ENCODE data around the gene SEMA3F. TPM values are rescaled to one million over a fixed set of nuclear protein-coding genes. Genes with fewer than 3 reads are reported as not detected.

The SEMA3F gene
- total and polyA plus RNA-seq, 4 donors, result 0.60 to 4.8 (median 2.1) TPM

DNA sequence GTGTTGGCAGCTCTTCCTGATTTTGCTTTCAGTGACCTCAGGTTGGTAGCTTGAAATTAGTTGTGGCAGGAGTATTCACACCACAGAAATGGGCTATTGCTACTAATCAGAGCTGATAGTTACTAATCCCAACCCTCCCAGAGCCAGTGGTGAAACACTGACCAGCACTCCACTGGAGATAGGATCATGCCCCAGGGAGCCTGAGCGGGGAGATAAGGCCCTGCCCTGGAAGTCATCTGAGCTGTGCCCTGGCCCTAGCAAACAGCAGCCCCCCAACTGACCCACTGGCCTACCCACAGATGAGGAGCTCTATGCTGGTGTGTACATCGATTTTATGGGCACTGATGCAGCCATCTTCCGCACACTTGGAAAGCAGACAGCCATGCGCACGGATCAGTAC, 26.9 kb downstream of the SEMA3F start:
- Histone ChIP-seq H3K9ac (ENCODE audit: low read depth in 1 of 2, low read length in 2 of 2) (no peak overlapping the region), H3K4me1 (ENCODE audit: control insufficient read depth in 4 of 4, insufficient read depth in 4 of 4, low read length in 3 of 4) (peaks cover 1 to 30% (median 18%) of the 10 kb centered on the region in 4 donors), H3K27me3 (ENCODE audit: control insufficient read depth in 4 of 4, insufficient read depth in 4 of 4, low read length in 3 of 4) (no peaks in the 10 kb centered on the region), H3K9me3 (ENCODE audit: control insufficient read depth in 4 of 4, low read length in 3 of 4) (no peaks in the 10 kb centered on the region), H3K36me3 (ENCODE audit: control insufficient read depth in 4 of 4, insufficient read depth in 3 of 4, low read depth in 1 of 4, low read length in 3 of 4) (no peaks in the 10 kb centered on the region), H3K4me3 (ENCODE audit: low read depth in 1 of 3, low read length in 3 of 3) (no peak overlapping the region), H3K27ac (ENCODE audit: low read depth in 1 of 2, low read length in 2 of 2) (no peak overlapping the region)
- WGBS, result 97% methylated on average over 5 of the region's 5 CpGs
- TF ChIP-seq HNF4G (IDR thresholded peaks at IDR 0.05), result no peak
- no peak for DNase-seq (ENCODE audit: low spot score)

DNA sequence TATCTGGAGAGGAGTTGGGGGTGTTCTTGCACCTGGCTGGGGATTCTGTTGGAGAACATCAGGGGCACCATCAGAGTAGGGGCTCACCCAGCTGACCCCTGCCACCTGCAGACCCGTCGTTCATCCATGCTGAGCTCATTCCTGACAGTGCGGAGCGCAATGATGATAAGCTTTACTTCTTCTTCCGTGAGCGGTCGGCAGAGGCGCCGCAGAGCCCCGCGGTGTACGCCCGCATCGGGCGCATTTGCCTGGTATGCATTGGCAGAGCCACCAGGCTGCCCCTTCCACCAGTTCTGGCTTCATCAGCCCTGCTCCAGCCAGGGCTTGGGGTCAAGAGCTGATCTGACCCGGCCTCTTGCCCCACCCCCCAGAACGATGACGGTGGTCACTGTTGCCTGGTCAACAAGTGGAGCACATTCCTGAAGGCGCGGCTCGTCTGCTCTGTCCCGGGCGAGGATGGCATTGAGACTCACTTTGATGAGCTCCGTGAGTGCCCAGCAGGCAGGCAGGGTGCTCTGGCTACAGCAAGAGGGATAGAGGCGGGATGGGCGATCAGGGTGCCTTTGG, 27.5 kb downstream of the SEMA3F start:
- no peaks in the 10 kb centered on the region for H3K27me3 ChIP-seq (ENCODE audit: control insufficient read depth in 4 of 4, insufficient read depth in 4 of 4, low read length in 3 of 4)
- no peak overlapping the region for H3K9ac ChIP-seq (ENCODE audit: low read depth in 1 of 2, low read length in 2 of 2)
- no peak overlapping the region for H3K27ac ChIP-seq (ENCODE audit: low read depth in 1 of 2, low read length in 2 of 2)
- no peak overlapping the region for H3K4me3 ChIP-seq (ENCODE audit: low read depth in 1 of 3, low read length in 3 of 3)
- no peak for DNase-seq (ENCODE audit: low spot score)
- WGBS, result 82% methylated on average over 26 of the region's 26 CpGs
- peaks cover 1 to 24% (median 14%) of the 10 kb centered on the region in 4 donors for H3K4me1 ChIP-seq (ENCODE audit: control insufficient read depth in 4 of 4, insufficient read depth in 4 of 4, low read length in 3 of 4)
- H3K9me3 ChIP-seq (ENCODE audit: control insufficient read depth in 4 of 4, low read length in 3 of 4), result no peaks in the 10 kb centered on the region
- H3K36me3 ChIP-seq (ENCODE audit: control insufficient read depth in 4 of 4, insufficient read depth in 3 of 4, low read depth in 1 of 4, low read length in 3 of 4), result no peaks in the 10 kb centered on the region
- TF ChIP-seq HNF4G (IDR thresholded peaks at IDR 0.05) (no peak), NR2F2 (IDR thresholded peaks at IDR 0.05) (no peak), FOXA2 (IDR thresholded peaks at IDR 0.05) (no peak), TAF1 (conservative IDR thresholded peaks at IDR 0.05) (no peak), RXRA (IDR thresholded peaks at IDR 0.05) (no peak), FOXA1 (IDR thresholded peaks at IDR 0.05) (no peak), EGR1 (IDR thresholded peaks at IDR 0.05; ENCODE audit: low read depth in 2 of 2) (no peak), ATF3 (IDR thresholded peaks at IDR 0.05) (no peak)
- TF ChIP-seq, protein P1, sequence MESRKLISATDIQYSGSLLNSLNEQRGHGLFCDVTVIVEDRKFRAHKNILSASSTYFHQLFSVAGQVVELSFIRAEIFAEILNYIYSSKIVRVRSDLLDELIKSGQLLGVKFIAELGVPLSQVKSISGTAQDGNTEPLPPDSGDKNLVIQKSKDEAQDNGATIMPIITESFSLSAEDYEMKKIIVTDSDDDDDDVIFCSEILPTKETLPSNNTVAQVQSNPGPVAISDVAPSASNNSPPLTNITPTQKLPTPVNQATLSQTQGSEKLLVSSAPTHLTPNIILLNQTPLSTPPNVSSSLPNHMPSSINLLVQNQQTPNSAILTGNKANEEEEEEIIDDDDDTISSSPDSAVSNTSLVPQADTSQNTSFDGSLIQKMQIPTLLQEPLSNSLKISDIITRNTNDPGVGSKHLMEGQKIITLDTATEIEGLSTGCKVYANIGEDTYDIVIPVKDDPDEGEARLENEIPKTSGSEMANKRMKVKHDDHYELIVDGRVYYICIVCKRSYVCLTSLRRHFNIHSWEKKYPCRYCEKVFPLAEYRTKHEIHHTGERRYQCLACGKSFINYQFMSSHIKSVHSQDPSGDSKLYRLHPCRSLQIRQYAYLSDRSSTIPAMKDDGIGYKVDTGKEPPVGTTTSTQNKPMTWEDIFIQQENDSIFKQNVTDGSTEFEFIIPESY (IDR thresholded peaks at IDR 0.05), result no peak
- TF ChIP-seq, protein P2, sequence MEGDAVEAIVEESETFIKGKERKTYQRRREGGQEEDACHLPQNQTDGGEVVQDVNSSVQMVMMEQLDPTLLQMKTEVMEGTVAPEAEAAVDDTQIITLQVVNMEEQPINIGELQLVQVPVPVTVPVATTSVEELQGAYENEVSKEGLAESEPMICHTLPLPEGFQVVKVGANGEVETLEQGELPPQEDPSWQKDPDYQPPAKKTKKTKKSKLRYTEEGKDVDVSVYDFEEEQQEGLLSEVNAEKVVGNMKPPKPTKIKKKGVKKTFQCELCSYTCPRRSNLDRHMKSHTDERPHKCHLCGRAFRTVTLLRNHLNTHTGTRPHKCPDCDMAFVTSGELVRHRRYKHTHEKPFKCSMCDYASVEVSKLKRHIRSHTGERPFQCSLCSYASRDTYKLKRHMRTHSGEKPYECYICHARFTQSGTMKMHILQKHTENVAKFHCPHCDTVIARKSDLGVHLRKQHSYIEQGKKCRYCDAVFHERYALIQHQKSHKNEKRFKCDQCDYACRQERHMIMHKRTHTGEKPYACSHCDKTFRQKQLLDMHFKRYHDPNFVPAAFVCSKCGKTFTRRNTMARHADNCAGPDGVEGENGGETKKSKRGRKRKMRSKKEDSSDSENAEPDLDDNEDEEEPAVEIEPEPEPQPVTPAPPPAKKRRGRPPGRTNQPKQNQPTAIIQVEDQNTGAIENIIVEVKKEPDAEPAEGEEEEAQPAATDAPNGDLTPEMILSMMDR (IDR thresholded peaks at IDR 0.05; ENCODE audit: low read depth, low read length, missing input control), result no peak

DNA sequence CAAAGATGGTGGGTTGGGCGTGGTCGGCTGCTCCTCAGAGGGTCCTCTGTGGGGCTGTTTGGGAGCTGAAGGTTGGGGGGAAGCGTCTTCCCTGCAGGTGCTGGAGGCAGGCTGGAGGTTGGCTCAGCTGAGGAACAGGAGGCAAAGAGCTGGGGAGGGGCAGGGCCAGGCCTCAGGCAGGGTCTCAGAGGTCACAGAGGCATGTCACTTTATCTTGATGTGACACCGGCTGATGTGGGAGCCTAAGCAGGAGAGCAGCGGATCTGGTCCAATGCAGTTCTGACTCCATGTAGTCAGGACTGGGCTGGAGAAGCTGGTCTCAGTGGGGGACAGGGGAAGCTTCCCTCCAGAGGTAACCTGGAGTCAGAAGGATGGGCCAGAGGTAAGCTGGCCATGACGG, 28.6 kb downstream of the SEMA3F start:
- Histone ChIP-seq H3K4me3 (ENCODE audit: low read depth in 1 of 3, low read length in 3 of 3) (no peak overlapping the region), H3K27me3 (ENCODE audit: control insufficient read depth in 4 of 4, insufficient read depth in 4 of 4, low read length in 3 of 4) (no peaks in the 10 kb centered on the region), H3K36me3 (ENCODE audit: control insufficient read depth in 4 of 4, insufficient read depth in 3 of 4, low read depth in 1 of 4, low read length in 3 of 4) (no peaks in the 10 kb centered on the region), H3K9me3 (ENCODE audit: control insufficient read depth in 4 of 4, low read length in 3 of 4) (no peaks in the 10 kb centered on the region), H3K9ac (ENCODE audit: low read depth in 1 of 2, low read length in 2 of 2) (no peak overlapping the region), H3K4me1 (ENCODE audit: control insufficient read depth in 4 of 4, insufficient read depth in 4 of 4, low read length in 3 of 4) (peaks cover 1 to 24% (median 14%) of the 10 kb centered on the region in 4 donors), H3K27ac (ENCODE audit: low read depth in 1 of 2, low read length in 2 of 2) (no peak overlapping the region)
- no peak for TF ChIP-seq HNF4G (IDR thresholded peaks at IDR 0.05)
- WGBS, result 85% methylated on average over 6 of the region's 6 CpGs
- no peak for DNase-seq (ENCODE audit: low spot score)

All from liver (tissue), 9 donors.